Choroid plexus epithelial cell (primary cell): ENCODE measurements around the gene TPBGL.

Experiments used
- DNase-seq: peaks from one replicate; pipeline ENCODE4 v3.0.0-alpha.2; 2010; ENCODE audit warnings: low read depth
- H3K4me3 ChIP-seq: 2 replicates; pipeline ENCODE4 v1.5.1; 2011; ENCODE audit warnings: low read depth, mild to moderate bottlenecking, control low read depth, low read length, moderate library complexity
- CTCF ChIP-seq: conservative IDR thresholded peaks from 2 replicates; pipeline ENCODE4 v1.5.1; 2011; ENCODE audit warnings: low read depth, mild to moderate bottlenecking, control low read depth, inconsistent platforms, low read length, moderate library complexity

TPBGL gene

GRCh38 chr11:75202195-75202594 is 38.4 kb upstream of the TPBGL start:
- H3K4me3 ChIP-seq: no peak overlapping the region
- no peak for DNase-seq
- TF ChIP-seq CTCF: no peak

GRCh38 chr11:75203138-75203537 is 37.4 kb upstream of the TPBGL start:
- H3K4me3 ChIP-seq: no peak overlapping the region
- TF ChIP-seq CTCF: no peak
- no peak for DNase-seq

- TF ChIP-seq CTCF: no peak
- DNase-seq: no peak
- H3K4me3 ChIP-seq: no peak overlapping the region
These were observed 36.9 kb upstream of the TPBGL start for GRCh38 chr11:75203641-75204011.

- TF ChIP-seq CTCF: no peak
- H3K4me3 ChIP-seq: no peak overlapping the region
- no peak for DNase-seq
These were observed 36.4 kb upstream of the TPBGL start for GRCh38 chr11:75204012-75204674.

GRCh38 chr11:75204685-75205563 is 35.6 kb upstream of the TPBGL start:
- peak; percentile 95 for TF ChIP-seq CTCF
- H3K4me3 ChIP-seq: no peak overlapping the region
- DNase-seq: peak; percentile 88

- DNase-seq: no peak
- no peak overlapping the region for H3K4me3 ChIP-seq
- TF ChIP-seq CTCF: no peak
These were observed 35.0 kb upstream of the TPBGL start for GRCh38 chr11:75205564-75206020.
